ACC112 (cell line): ENCODE measurements around the gene PLD4.
"Not testable (repeated sequence)": the region's sequence is repeated elsewhere in the genome, so short reads cannot be mapped to it uniquely, and the experiment has no call there.

Experiments used
- H2AFZ ChIP-seq: fragments of 200-600 bp; sonication (generic); one replicate; pipeline ENCODE4 v1.6.0; 2017; ENCODE audit warnings: antibody characterized with exemption, low read length; ENCODE audit not compliant: unreplicated experiment
- H3K27ac ChIP-seq: fragments of 200-600 bp; sonication (generic); 2 replicates; pipeline ENCODE4 v1.5.1; 2014; ENCODE audit warnings: low read depth, mild to moderate bottlenecking, antibody characterized with exemption, low read length, moderate library complexity
- H3K27me3 ChIP-seq: fragments of 200-600 bp; sonication (generic); 2 replicates; pipeline ENCODE4 v1.6.1; 2014; ENCODE audit warnings: mild to moderate bottlenecking, antibody characterized with exemption, low read length, moderate library complexity, mixed read lengths; ENCODE audit not compliant: insufficient read depth
- H3K36me3 ChIP-seq: fragments of 200-600 bp; sonication (generic); 2 replicates; pipeline ENCODE4 v1.6.1; 2016; ENCODE audit warnings: mild to moderate bottlenecking, antibody characterized with exemption, low read length, moderate library complexity, mixed read lengths; ENCODE audit not compliant: insufficient read depth
- H3K4me1 ChIP-seq: fragments of 200-600 bp; sonication (generic); one replicate; pipeline ENCODE4 v1.6.1; 2016; ENCODE audit warnings: low read length, mixed read lengths; ENCODE audit not compliant: insufficient read depth, unreplicated experiment, control insufficient read depth
- H3K4me3 ChIP-seq: fragments of 200-600 bp; sonication (generic); 2 replicates; pipeline ENCODE4 v1.5.1; 2014; ENCODE audit warnings: mild to moderate bottlenecking, low read depth, low read length
- H3K79me2 ChIP-seq: fragments of 200-600 bp; sonication (generic); one replicate; pipeline ENCODE4 v1.6.0; 2016; ENCODE audit warnings: low read length; ENCODE audit not compliant: control insufficient read depth, unreplicated experiment, insufficient read depth

PLD4 gene

DNA sequence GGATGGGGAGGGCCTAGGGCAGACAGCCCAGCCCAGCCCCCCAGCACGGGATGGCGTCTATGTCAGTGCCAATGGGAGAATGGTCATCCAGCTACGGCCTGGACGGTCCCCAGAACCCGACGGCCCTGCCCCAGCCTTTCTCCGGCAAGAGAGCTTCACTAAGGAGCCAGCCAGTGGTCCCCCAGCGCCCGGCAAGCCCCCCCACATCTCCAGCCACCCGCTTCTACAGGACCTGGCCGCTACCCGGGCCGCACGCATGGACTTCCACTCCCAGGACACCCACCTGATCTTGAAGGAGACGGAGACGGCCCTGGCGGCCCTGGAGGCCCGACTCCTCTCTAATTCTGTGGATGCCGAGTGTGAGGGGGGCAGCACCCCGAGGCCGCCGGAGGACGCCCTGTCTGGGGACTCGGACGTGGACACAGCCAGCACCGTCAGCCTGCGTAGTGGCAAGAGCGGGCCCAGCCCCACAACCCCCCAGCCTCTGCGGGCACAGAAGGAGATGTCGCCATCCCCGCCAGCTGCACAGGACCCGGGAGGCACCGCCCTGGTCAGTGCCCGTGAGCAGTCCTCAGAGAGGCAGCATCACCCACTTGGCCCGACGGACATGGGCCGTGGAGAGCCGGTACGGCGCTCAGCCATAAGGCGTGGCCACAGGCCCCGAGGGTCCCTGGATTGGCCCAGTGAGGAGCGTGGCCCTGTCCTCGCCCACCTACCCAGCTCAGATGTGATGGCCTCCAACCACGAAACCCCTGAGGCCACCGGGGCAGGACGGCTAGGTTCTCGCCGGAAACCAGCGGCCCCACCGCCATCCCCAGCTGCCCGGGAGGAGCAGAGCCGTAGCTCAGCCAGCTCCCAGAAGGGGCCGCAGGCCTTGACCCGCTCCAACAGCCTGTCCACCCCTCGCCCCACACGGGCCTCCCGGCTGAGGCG is 37.7 kb upstream of the PLD4 start:
- Histone ChIP-seq H3K36me3 (no peaks in the 10 kb centered on the region; the same call in 1 of the 2 replicates), H3K79me2 (no peaks in the 10 kb centered on the region), H2AFZ (no peak overlapping the region), H3K4me3 (no peak overlapping the region), H3K27ac (no peak overlapping the region), H3K27me3 (no peaks in the 10 kb centered on the region), H3K4me1 (no peaks in the 10 kb centered on the region)

DNA sequence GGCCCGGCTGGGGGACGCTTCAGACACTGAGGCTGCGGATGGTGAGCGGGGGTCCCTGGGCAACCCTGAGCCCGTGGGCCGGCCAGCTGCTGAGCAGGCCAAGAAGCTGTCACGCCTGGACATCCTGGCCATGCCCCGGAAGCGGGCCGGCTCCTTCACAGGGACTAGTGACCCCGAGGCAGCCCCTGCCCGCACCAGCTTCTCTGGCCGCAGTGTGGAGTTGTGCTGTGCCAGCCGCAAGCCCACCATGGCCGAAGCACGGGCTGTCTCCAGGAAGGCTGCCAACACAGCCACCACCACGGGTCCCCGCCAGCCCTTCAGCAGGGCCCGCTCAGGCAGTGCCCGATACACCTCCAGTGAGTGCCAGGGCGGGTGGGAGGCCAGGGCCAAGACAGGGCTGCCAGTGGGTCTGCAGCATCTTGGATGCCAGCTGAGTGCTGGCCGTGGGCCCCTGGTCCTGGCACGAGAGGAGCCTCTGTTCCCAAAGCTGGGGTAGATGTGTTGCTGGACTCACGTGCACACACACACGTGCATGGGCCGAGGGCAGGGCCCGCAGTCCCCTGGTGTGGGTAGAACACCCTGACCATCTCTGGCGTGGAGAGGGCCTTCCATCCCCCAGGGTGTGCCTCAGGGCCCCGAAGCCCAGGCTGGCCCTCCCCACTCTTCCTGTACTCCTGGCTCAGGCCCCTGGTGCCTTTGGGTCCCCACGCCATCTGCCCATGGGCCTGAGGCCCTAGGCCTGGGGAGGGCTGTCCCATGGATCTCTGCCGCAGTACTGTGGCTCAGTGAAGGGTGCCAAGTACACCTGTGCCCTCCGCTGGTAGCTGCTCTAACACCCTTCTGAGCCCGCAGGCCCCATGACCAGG is 36.8 kb upstream of the PLD4 start:
- no peaks in the 10 kb centered on the region for H3K4me1 ChIP-seq
- H3K79me2 ChIP-seq: no peaks in the 10 kb centered on the region
- H3K27me3 ChIP-seq: no peaks in the 10 kb centered on the region
- H3K36me3 ChIP-seq: no peaks in the 10 kb centered on the region; the same call in 1 of the 2 replicates
- no peak overlapping the region for H3K27ac ChIP-seq
- H2AFZ ChIP-seq: no peak overlapping the region
- no peak overlapping the region for H3K4me3 ChIP-seq

DNA sequence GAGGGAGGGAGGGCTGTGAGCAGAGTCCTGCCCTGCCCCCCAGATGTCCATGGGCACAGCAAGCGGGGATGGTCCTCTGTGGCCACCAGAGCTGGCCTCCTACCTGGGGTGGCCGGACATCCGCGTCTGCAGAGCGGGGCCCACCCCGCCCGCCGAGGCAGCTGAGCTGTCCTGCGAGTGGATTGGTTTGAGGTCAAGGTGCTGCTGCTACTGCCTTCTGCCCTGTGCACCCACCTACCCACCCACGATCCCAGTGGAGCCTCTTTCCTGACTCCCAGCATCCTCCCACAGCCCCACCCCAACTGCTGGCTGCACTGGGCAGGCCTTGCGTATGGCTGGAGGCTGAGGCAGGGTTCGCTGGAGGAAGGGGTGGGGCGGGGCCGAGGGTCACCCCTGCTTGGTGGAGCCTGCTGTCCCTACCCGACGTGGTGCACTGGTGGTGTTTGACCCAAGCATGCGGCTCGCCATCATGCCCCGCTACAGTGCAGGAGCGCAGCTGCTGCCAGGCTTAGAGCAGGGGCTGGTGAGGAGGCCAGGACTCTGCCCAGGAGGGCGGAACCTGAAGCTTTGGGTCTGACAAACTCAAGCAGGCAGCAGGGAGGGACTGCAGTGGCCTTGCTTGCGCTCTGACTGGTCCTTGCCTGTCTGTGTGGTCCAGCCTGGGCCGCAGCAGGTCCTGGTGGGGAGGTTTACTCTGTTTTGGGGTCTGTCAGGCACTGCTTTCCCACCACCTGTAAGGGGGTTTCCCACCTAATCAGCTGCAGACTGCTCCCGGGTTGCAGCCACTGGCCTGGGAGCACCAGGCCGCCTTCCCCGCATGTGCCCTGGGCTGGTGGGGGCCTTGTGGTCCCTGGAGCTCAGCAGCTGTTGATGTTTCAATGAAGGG is 35.9 kb upstream of the PLD4 start:
- H3K4me3 ChIP-seq: no peak overlapping the region
- no peaks in the 10 kb centered on the region for H3K4me1 ChIP-seq
- no peaks in the 10 kb centered on the region; the same call in 1 of the 2 replicates for H3K36me3 ChIP-seq
- H3K79me2 ChIP-seq: no peaks in the 10 kb centered on the region
- H2AFZ ChIP-seq: no peak overlapping the region
- H3K27ac ChIP-seq: no peak overlapping the region
- no peaks in the 10 kb centered on the region for H3K27me3 ChIP-seq

DNA sequence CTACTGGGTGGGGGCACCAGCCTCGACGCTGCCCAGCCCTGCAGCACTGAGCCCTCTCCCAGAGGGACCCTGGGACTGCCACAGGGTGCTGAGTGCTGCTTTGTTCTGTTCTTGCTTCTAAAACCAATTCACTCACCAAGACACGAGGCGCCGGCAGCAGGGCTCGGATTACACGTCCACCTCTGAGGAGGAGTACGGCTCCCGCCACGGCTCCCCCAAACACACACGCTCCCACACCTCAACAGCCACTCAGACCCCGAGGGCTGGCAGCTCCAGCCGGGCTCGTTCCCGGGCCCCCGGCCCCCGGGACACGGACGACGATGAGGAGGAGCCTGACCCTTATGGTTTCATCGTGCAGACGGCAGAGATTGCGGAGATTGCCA is 35.3 kb upstream of the PLD4 start:
- no peak overlapping the region for H3K4me3 ChIP-seq
- H3K79me2 ChIP-seq: no peaks in the 10 kb centered on the region
- no peaks in the 10 kb centered on the region for H3K27me3 ChIP-seq
- H3K36me3 ChIP-seq: no peaks in the 10 kb centered on the region; the same call in 1 of the 2 replicates
- no peaks in the 10 kb centered on the region for H3K4me1 ChIP-seq
- H2AFZ ChIP-seq: no peak overlapping the region
- H3K27ac ChIP-seq: no peak overlapping the region

DNA sequence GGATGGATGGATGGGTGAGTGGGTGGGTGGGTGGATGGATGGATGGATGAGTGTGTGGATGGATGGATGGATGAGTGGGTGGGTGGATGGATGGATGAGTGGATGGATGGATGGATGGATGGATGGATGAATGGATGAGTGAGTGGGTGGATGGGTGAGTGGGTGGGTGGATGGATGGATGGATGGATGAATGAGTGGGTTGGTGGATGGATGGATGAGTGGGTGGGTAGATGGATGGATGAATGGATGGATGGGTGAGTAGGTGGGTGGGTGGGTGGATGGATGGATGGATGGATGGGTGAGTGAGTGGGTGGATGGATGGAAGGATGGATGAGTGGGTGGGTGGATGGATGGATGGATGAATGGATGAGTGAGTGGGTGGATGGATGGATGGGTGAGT is 34.4 kb upstream of the PLD4 start:
- H3K4me1 ChIP-seq, H3K27ac ChIP-seq, H3K36me3 ChIP-seq, H3K27me3 ChIP-seq, H3K4me3 ChIP-seq, H2AFZ ChIP-seq, H3K79me2 ChIP-seq: not testable (repeated sequence)

DNA sequence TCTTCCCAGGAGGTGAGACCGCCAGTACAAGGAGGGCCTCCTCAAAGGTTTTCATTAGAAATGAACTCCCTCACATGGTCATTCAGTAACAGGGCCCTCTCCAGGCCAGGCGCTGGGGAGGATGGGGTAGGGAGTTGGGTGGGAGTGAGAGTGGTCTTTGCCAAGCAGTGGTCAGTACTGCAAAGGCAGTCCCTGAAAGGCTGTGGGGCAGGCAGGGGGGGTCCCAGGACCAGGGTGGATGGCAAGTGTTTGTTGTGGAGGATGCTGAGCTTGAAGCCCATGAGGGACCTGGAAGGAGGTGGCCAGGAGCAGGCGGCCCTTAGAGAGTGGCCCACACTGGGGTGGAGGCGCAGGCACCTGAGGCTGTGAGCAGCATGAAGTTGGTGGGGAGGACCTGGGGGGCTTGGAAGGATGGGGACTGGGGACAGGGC is 33.5 kb upstream of the PLD4 start:
- no peaks in the 10 kb centered on the region for H3K79me2 ChIP-seq
- no peak overlapping the region for H3K4me3 ChIP-seq
- H3K27ac ChIP-seq: no peak overlapping the region
- no peaks in the 10 kb centered on the region; the same call in 1 of the 2 replicates for H3K36me3 ChIP-seq
- no peaks in the 10 kb centered on the region for H3K4me1 ChIP-seq
- H3K27me3 ChIP-seq: no peaks in the 10 kb centered on the region
- no peak overlapping the region for H2AFZ ChIP-seq

DNA sequence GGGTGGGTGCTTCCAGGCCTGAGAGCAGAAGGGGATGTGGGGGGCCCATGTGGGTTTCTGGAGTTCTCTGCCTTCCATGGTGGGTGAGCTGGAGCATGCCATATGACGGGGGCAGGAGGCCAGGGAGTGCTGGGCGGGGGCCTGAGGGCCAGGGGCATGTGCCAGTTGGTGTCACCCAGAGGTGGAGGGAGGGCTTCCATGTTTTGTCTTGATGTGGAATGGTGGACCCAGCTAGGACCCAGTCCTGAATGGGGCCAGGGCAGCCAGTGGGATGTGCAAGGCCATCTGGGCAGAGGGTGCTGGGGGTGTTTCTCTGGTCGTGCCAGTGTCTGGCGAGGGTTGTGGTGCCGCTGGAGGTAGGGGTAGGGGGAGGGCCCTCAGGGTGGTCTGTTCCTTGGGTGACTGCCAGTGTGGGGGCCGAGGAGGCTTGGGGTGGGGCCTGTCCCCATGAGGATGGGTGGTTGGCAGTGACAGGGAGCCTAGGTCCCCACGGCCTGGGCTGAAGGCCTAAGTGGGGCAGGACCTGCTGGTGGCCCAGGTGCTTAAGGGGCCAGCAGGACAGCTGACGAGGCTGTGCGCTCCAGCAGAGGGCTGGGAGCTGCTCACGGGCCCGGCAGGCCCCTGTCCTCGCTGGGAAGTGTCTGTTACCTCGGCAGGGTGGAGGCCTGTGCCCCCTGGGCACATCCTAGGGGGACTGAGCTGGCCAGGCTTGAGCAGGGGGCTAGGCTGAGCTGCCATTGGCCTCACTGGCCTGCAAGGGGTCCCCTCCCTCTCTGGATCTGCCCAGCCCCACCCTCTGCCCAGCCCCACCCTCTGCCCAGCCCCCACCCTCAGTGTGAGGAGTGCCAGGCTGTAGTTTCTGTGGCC is 32.8 kb upstream of the PLD4 start:
- Histone ChIP-seq H3K27ac (no peak overlapping the region), H3K4me3 (no peak overlapping the region), H3K27me3 (no peaks in the 10 kb centered on the region), H3K79me2 (no peaks in the 10 kb centered on the region), H3K36me3 (no peaks in the 10 kb centered on the region; the same call in 1 of the 2 replicates), H3K4me1 (no peaks in the 10 kb centered on the region), H2AFZ (no peak overlapping the region)

DNA sequence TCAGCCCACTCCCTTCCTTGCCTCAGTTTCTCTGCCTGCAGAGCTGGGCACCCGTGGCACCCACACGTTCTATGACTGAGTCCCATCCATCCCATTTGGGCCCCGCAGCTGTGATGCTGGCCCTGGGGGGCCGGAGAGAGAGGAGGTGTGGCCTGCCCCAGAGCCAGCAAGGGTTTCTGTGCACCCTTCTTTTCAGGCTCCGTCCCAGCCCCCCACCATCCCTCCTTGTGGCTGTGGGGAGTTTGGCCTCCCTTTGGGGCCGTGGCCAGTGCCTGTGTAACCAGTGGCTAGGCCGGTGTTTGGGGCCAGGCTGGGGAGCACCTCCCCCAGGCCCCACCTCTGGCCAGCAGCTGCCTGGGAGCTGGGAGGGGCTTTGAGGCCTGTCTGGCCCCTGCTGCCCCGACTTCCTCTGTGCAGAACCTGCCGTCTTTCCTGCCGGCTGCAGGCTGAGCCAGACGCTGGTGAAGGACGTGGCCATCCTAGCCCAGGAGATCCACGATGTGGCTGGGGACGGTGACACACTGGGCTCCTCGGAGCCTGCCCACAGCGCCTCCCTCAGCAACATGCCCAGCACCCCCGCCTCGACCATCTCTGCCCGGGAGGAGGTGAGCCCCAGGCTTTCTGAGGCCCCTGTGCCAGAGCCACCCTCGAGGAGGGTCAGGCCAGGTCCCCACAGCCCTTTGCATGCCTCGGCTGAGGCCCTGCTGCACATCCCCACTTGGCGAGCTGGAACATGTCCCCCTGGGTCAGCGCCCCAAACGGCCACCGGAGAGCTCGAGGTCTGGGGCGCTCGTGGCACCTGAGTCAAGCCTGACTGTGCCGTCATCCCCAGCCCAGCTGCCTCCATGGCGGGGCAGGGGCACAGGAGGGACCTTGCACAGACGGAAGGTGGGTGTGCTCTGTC is 31.9 kb upstream of the PLD4 start:
- Histone ChIP-seq H3K4me3 (no peak overlapping the region), H3K27ac (no peak overlapping the region), H3K4me1 (no peaks in the 10 kb centered on the region), H3K79me2 (no peaks in the 10 kb centered on the region), H3K27me3 (no peaks in the 10 kb centered on the region), H3K36me3 (no peaks in the 10 kb centered on the region; the same call in 1 of the 2 replicates), H2AFZ (no peak overlapping the region)
